RWPE2 (cell line): Measurements from ENCODE around the gene DAD1.

ENCODE experiments used
- ATAC-seq: fragments of 200-7000 bp; cut with Tn5 transposase; 3 replicates; pipeline ENCODE4 v1.9.1; 2021; ENCODE audit warnings: low read depth
- DNase-seq: peaks from one replicate; pipeline ENCODE4 v3.0.0-alpha.2; 2020; ENCODE audit warnings: low spot score
- H3K27ac ChIP-seq: fragments of 450-650 bp; 2 replicates; pipeline ENCODE4 v1.5.1; 2017; ENCODE audit warnings: mild to moderate bottlenecking; ENCODE audit not compliant: poor library complexity, severe bottlenecking
- H3K27me3 ChIP-seq: fragments of 250-450 bp; sonication (Bioruptor Pico); 2 replicates; pipeline ENCODE4 v1.5.1; 2021; ENCODE audit warnings: mild to moderate bottlenecking, moderate library complexity; ENCODE audit not compliant: insufficient read depth, poor library complexity, severe bottlenecking
- H3K36me3 ChIP-seq: fragments of 250-450 bp; sonication (Bioruptor Pico); 2 replicates; pipeline ENCODE4 v1.5.1; 2020; ENCODE audit warnings: low read depth, mild to moderate bottlenecking, moderate library complexity
- H3K4me1 ChIP-seq: fragments of 250-450 bp; sonication (Bioruptor Pico); 2 replicates; pipeline ENCODE4 v1.5.1; 2021; ENCODE audit warnings: mild to moderate bottlenecking, moderate library complexity; ENCODE audit not compliant: insufficient read depth, poor library complexity, severe bottlenecking
- H3K4me3 ChIP-seq: fragments of 250-450 bp; sonication (Bioruptor Pico); 2 replicates; pipeline ENCODE4 v1.5.1; 2021; ENCODE audit warnings: mild to moderate bottlenecking, moderate library complexity; ENCODE audit not compliant: severe bottlenecking
- H3K9me3 ChIP-seq: fragments of 250-450 bp; sonication (Bioruptor Pico); 2 replicates; pipeline ENCODE4 v1.5.1; 2021; ENCODE audit warnings: mild to moderate bottlenecking, moderate library complexity; ENCODE audit not compliant: severe bottlenecking
- TF ChIP-seq, protein P1 (sequence below): fragments of 450-650 bp; IDR thresholded peaks from one replicate; pipeline ENCODE4 v1.5.1; 2017; ENCODE audit warnings: mild to moderate bottlenecking, moderate library complexity; ENCODE audit not compliant: poor library complexity, severe bottlenecking

Gene DAD1

DNA sequence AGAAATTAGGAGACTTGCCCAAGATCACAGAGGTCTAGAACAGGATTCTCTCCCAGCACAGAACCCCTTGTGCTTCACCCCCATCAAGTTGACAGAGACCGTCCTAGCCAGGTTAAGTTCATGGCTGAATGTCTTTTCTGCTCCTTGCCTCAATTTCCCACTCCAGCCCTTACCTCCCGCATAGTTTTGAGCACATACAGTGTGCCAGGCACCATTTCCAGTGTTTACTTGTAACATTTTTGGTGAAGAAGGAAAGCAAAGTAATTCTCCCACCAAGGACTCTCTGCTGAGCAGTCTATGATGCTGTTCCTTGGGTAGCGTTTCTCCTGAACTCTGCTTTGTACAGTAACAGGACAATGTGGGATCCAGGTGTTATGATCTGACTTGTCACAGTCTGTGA, 10.3 kb upstream of the DAD1 start:
- H3K4me1 ChIP-seq, result peaks cover 24% of the 10 kb centered on the region
- ATAC-seq (no peak), DNase-seq (no peak)
- H3K27ac ChIP-seq, result peak overlapping the region; percentile 62
- no peaks in the 10 kb centered on the region for H3K9me3 ChIP-seq
- no peaks in the 10 kb centered on the region for H3K27me3 ChIP-seq
- H3K4me3 ChIP-seq, result peak overlapping the region; percentile 47
- H3K36me3 ChIP-seq, result peaks cover 22% of the 10 kb centered on the region
- TF ChIP-seq, protein P1, sequence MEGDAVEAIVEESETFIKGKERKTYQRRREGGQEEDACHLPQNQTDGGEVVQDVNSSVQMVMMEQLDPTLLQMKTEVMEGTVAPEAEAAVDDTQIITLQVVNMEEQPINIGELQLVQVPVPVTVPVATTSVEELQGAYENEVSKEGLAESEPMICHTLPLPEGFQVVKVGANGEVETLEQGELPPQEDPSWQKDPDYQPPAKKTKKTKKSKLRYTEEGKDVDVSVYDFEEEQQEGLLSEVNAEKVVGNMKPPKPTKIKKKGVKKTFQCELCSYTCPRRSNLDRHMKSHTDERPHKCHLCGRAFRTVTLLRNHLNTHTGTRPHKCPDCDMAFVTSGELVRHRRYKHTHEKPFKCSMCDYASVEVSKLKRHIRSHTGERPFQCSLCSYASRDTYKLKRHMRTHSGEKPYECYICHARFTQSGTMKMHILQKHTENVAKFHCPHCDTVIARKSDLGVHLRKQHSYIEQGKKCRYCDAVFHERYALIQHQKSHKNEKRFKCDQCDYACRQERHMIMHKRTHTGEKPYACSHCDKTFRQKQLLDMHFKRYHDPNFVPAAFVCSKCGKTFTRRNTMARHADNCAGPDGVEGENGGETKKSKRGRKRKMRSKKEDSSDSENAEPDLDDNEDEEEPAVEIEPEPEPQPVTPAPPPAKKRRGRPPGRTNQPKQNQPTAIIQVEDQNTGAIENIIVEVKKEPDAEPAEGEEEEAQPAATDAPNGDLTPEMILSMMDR, result no peak

DNA sequence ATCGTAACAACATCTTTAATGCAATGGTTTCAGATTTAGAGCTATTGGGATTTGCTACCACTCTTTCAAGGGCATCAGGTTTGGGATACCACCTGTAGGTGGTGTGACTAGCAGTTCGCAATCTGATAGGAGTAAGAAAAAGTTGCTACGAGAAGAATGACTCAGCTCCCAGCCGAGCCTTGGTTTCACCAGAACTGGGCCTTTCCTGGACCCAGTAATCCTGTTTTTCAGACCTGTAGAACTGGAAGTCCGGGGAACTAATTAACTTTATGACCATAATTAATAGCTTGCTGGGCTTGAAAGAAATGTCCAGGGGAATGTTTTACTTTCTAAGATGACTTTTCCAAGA, 9.8 kb upstream of the DAD1 start:
- ATAC-seq (peak; percentile 70), DNase-seq (no peak)
- Histone ChIP-seq H3K4me1 (peaks cover 24% of the 10 kb centered on the region), H3K9me3 (no peaks in the 10 kb centered on the region), H3K36me3 (peaks cover 18% of the 10 kb centered on the region), H3K27ac (peak overlapping the region; percentile 62), H3K27me3 (no peaks in the 10 kb centered on the region), H3K4me3 (peak overlapping the region; percentile 47)
- TF ChIP-seq, protein P1, result peak; percentile 63

DNA sequence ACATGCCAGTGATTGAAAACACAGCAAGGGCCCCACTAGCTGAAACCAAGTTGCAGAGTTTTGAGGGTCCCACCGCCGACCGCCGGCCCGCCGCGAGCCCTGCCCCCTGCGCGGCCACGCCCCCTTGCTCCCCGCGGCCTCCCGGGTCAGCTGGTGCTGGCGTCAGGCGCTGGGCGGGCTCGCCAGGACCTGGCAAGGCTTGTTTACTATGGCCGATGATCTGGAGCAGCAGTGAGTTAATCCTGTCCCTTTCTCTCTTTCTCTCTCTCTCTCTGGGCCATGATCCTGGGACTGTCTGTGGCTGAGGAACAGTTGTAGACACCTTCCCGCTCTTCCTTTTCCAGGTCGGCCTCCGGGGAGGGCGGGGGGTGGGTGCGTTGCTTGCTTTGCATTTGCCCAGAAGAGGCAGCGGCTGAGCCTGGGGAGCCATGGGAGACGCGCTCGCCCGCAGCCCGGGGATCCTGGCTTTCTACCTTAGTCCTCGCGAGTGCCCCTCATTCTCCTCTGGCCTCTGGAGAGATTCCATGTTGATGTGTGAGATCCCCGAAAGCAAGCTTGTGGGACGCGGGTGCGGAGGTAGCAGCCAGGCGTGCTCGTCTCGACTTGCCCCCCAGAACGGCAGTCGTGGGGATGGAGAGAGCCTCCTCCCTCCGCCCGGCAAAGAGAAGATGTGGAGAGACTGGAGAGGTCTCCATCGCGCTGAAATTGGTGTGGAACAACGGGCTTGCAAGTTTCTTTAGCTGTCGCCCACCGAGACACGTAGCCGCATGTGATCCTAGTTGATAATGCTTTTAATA, 9.3 kb upstream of the DAD1 start, which contains the start of gene ABHD4:
Gene ABHD4 (plus strand): TSS at position 202 of the 797 bp plus-strand sequence. CDS start 7 bp downstream, at position 209.
- no peak for DNase-seq
- Histone ChIP-seq H3K4me3 (peak within 1 kb of the TSS; percentile 47), H3K36me3 (peaks cover 12% of the 10 kb centered on the region), H3K4me1 (peaks cover 22% of the 10 kb centered on the region), H3K9me3 (no peaks in the 10 kb centered on the region), H3K27me3 (no peaks in the 10 kb centered on the region), H3K27ac (peak within 1 kb of the TSS; percentile 62)
- ATAC-seq, result peak; percentile 77
- TF ChIP-seq, protein P1, result no peak

DNA sequence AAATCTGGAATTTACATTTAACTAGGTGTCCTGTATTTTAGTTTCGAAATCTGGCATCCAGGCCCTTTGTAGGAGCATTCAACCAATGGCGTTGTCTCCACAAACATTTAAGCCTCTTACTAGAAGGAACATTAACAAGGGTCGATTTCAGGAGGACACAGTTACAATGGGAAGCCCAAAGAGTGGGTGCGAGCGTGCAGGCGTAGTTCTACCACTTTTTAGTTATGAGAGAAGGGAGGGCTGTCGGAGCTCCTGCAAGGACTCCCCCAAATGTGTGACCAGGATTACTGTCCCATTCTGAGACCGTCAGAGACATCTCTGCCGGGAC, 8.7 kb upstream of the DAD1 start:
- H3K9me3 ChIP-seq, result no peaks in the 10 kb centered on the region
- DNase-seq, result no peak

More for the DNA sequence above, 8.7 kb upstream of the DAD1 start:
- H3K36me3 ChIP-seq, result peaks cover 11% of the 10 kb centered on the region
- ATAC-seq, result no peak; the same call in 2 of the 3 replicates
- TF ChIP-seq, protein P1, result no peak
- H3K4me3 ChIP-seq, result peak overlapping the region; percentile 47
- no peaks in the 10 kb centered on the region for H3K27me3 ChIP-seq
- H3K4me1 ChIP-seq, result peaks cover 17% of the 10 kb centered on the region
- peak overlapping the region; percentile 62 for H3K27ac ChIP-seq
